ENCODE results near the gene HDAC11.
"Not testable (repeated sequence)": the region's sequence is repeated elsewhere in the genome, so short reads cannot be mapped to it uniquely, and the experiment has no call there.

HDAC11 gene

GRCh38 chr3:13479582-13480339 is at the start of gene HDAC11:
Gene HDAC11, plus strand, starts transcription at chr3:13480306. Its CDS starts 42 bp downstream, at chr3:13480348.
- peak; percentile 93 to 97 for DNase-seq (ENCODE audit: low read depth in 2 of 2)

- not testable (repeated sequence) for DNase-seq (ENCODE audit: low read depth in 2 of 2)
These were observed 49.7 kb upstream of the HDAC11 start for GRCh38 chr3:13430411-13430875.

- no peak for DNase-seq (ENCODE audit: low read depth in 2 of 2)
These were observed 48.0 kb upstream of the HDAC11 start for GRCh38 chr3:13432093-13432492.

GRCh38 chr3:13433912-13434311 is 46.2 kb upstream of the HDAC11 start:
- no peak for DNase-seq (ENCODE audit: low read depth in 2 of 2)

- DNase-seq (ENCODE audit: low read depth in 2 of 2) = not testable (repeated sequence)
These were observed 43.9 kb upstream of the HDAC11 start for GRCh38 chr3:13436213-13436612.

- no peak for DNase-seq (ENCODE audit: low read depth in 2 of 2)
These were observed 39.8 kb upstream of the HDAC11 start for GRCh38 chr3:13440204-13440817.

- DNase-seq (ENCODE audit: low read depth in 2 of 2) = not testable (repeated sequence)
These were observed 37.2 kb upstream of the HDAC11 start for GRCh38 chr3:13442882-13443281.

- no peak for DNase-seq (ENCODE audit: low read depth in 2 of 2)
These were observed 28.8 kb upstream of the HDAC11 start for GRCh38 chr3:13451301-13451673.

- DNase-seq (ENCODE audit: low read depth in 2 of 2) = peak in 1 of 2 donors; percentile 15
These were observed 27.4 kb upstream of the HDAC11 start for GRCh38 chr3:13452490-13453335.

GRCh38 chr3:13455644-13456043 is 24.5 kb upstream of the HDAC11 start:
- no peak for DNase-seq (ENCODE audit: low read depth in 2 of 2)

- DNase-seq (ENCODE audit: low read depth in 2 of 2) = no peak
These were observed 22.5 kb upstream of the HDAC11 start for GRCh38 chr3:13457593-13457992.

- DNase-seq (ENCODE audit: low read depth in 2 of 2) = no peak
These were observed 20.3 kb upstream of the HDAC11 start for GRCh38 chr3:13459605-13460340.

GRCh38 chr3:13460341-13460736 is 19.8 kb upstream of the HDAC11 start:
- DNase-seq (ENCODE audit: low read depth in 2 of 2) = no peak

GRCh38 chr3:13461169-13462124 is 18.7 kb upstream of the HDAC11 start:
- DNase-seq (ENCODE audit: low read depth in 2 of 2) = peak; percentile 39 to 46

- no peak for DNase-seq (ENCODE audit: low read depth in 2 of 2)
These were observed 17.9 kb upstream of the HDAC11 start for GRCh38 chr3:13462125-13462629.

- no peak for DNase-seq (ENCODE audit: low read depth in 2 of 2)
These were observed 17.3 kb upstream of the HDAC11 start for GRCh38 chr3:13462822-13463221.

GRCh38 chr3:13463618-13464400 is 16.3 kb upstream of the HDAC11 start:
- no peak for DNase-seq (ENCODE audit: low read depth in 2 of 2)

- no peak for DNase-seq (ENCODE audit: low read depth in 2 of 2)
These were observed 14.8 kb upstream of the HDAC11 start for GRCh38 chr3:13465236-13465873.

GRCh38 chr3:13466781-13467180 is 13.3 kb upstream of the HDAC11 start:
- no peak for DNase-seq (ENCODE audit: low read depth in 2 of 2)
